Measurements from ENCODE around the gene LGI2. TPM values are rescaled to one million over a fixed set of nuclear protein-coding genes. Genes with fewer than 3 reads are reported as not detected.

Gene LGI2
- total and polyA plus RNA-seq, 4 donors: 0.05 to 0.19 (median 0.08) TPM; not detected in 1

- Histone ChIP-seq H3K4me3 (ENCODE audit: low read depth in 1 of 3, low read length in 3 of 3) (no peak overlapping the region), H3K27ac (ENCODE audit: low read depth in 1 of 2, low read length in 2 of 2) (no peak overlapping the region), H3K9me3 (ENCODE audit: control insufficient read depth in 4 of 4, low read length in 3 of 4) (peaks cover 0 to 4% (median 3%) of the 10 kb centered on the region in 4 donors), H3K36me3 (ENCODE audit: control insufficient read depth in 4 of 4, insufficient read depth in 3 of 4, low read depth in 1 of 4, low read length in 3 of 4) (no peaks in the 10 kb centered on the region), H3K9ac (ENCODE audit: low read depth in 1 of 2, low read length in 2 of 2) (no peak overlapping the region), H3K4me1 (ENCODE audit: control insufficient read depth in 4 of 4, insufficient read depth in 4 of 4, low read length in 3 of 4) (no peaks in the 10 kb centered on the region), H3K27me3 (ENCODE audit: control insufficient read depth in 4 of 4, insufficient read depth in 4 of 4, low read length in 3 of 4) (peaks cover 0 to 1% (median 0%) of the 10 kb centered on the region in 4 donors)
- DNase-seq (ENCODE audit: low spot score): no peak
- no peak for TF ChIP-seq REST (IDR thresholded peaks at IDR 0.05)
- no peak for TF ChIP-seq CTCF (IDR thresholded peaks at IDR 0.05; ENCODE audit: low read depth, low read length, missing input control)
- 89% methylated on average over 2 of the region's 2 CpGs for WGBS
Measured at GRCh38 chr4:24956763-24957162, 74.0 kb downstream of the LGI2 start.

GRCh38 chr4:24956091-24956490, 74.7 kb downstream of the LGI2 start:
- Histone ChIP-seq H3K36me3 (ENCODE audit: control insufficient read depth in 4 of 4, insufficient read depth in 3 of 4, low read depth in 1 of 4, low read length in 3 of 4) (no peaks in the 10 kb centered on the region), H3K9ac (ENCODE audit: low read depth in 1 of 2, low read length in 2 of 2) (no peak overlapping the region), H3K9me3 (ENCODE audit: control insufficient read depth in 4 of 4, low read length in 3 of 4) (peaks cover 0 to 4% (median 3%) of the 10 kb centered on the region in 4 donors), H3K4me1 (ENCODE audit: control insufficient read depth in 4 of 4, insufficient read depth in 4 of 4, low read length in 3 of 4) (no peaks in the 10 kb centered on the region), H3K27ac (ENCODE audit: low read depth in 1 of 2, low read length in 2 of 2) (no peak overlapping the region), H3K4me3 (ENCODE audit: low read depth in 1 of 3, low read length in 3 of 3) (no peak overlapping the region), H3K27me3 (ENCODE audit: control insufficient read depth in 4 of 4, insufficient read depth in 4 of 4, low read length in 3 of 4) (peaks cover 0 to 2% (median 0%) of the 10 kb centered on the region in 4 donors)
- TF ChIP-seq FOXA2 (IDR thresholded peaks at IDR 0.05) (no peak), ATF3 (IDR thresholded peaks at IDR 0.05) (no peak), MAX (IDR thresholded peaks at IDR 0.05) (no peak), YY1 (IDR thresholded peaks at IDR 0.05) (no peak), TAF1 (conservative IDR thresholded peaks at IDR 0.05) (no peak), REST (IDR thresholded peaks at IDR 0.05) (no peak), ZBTB33 (IDR thresholded peaks at IDR 0.05) (no peak), NR2F2 (IDR thresholded peaks at IDR 0.05) (no peak), JUND (IDR thresholded peaks at IDR 0.05) (no peak), RXRA (IDR thresholded peaks at IDR 0.05) (no peak), CTCF (IDR thresholded peaks at IDR 0.05; ENCODE audit: low read depth, low read length, missing input control) (no peak), GABPA (IDR thresholded peaks at IDR 0.05 in 1 of 2, conservative IDR thresholded peaks at IDR 0.05 in 1 of 2) (no peak), HNF4G (IDR thresholded peaks at IDR 0.05) (no peak), RAD21 (IDR thresholded peaks at IDR 0.05) (no peak), FOXA1 (IDR thresholded peaks at IDR 0.05) (no peak), EGR1 (IDR thresholded peaks at IDR 0.05; ENCODE audit: low read depth in 2 of 2) (no peak), HNF4A (conservative IDR thresholded peaks at IDR 0.05) (no peak), SP1 (IDR thresholded peaks at IDR 0.05) (no peak)
- WGBS: 93% methylated on average over 2 of the region's 2 CpGs
- no peak for DNase-seq (ENCODE audit: low spot score)
